Nephron progenitor cell (in vitro differentiated cells): ENCODE measurements around the gene QPCT.

Experiments used
- DNase-seq: peaks from one replicate; pipeline ENCODE4 v3.0.0; 2021
- H3K27ac Mint-ChIP-seq: 2 replicates; pipeline ENCODE4 v1.8.0; 2021; ENCODE audit warnings: mild to moderate bottlenecking, moderate library complexity, mixed read lengths
- H3K27me3 Mint-ChIP-seq: 2 replicates; pipeline ENCODE4 v1.8.0; 2021; ENCODE audit warnings: mild to moderate bottlenecking, low read depth, mixed read lengths; ENCODE audit not compliant: poor library complexity
- H3K36me3 Mint-ChIP-seq: 2 replicates; pipeline ENCODE4 v1.8.0; 2021; ENCODE audit warnings: low read depth, mixed read lengths
- H3K4me1 Mint-ChIP-seq: 2 replicates; pipeline ENCODE4 v1.8.0; 2021; ENCODE audit warnings: mixed read lengths
- H3K4me3 Mint-ChIP-seq: 2 replicates; pipeline ENCODE4 v1.8.0; 2021; ENCODE audit warnings: mild to moderate bottlenecking, moderate library complexity, mixed read lengths
- H3K9me3 Mint-ChIP-seq: 2 replicates; pipeline ENCODE4 v1.8.0; 2021; ENCODE audit warnings: mild to moderate bottlenecking, moderate library complexity, mixed read lengths
- TF ChIP-seq, protein P1 (sequence below): fragments of 200-600 bp; sonication (generic); IDR thresholded peaks from 2 replicates; pipeline ENCODE4 v1.5.0; 2021; ENCODE audit warnings: antibody characterized with exemption

Gene QPCT

DNA sequence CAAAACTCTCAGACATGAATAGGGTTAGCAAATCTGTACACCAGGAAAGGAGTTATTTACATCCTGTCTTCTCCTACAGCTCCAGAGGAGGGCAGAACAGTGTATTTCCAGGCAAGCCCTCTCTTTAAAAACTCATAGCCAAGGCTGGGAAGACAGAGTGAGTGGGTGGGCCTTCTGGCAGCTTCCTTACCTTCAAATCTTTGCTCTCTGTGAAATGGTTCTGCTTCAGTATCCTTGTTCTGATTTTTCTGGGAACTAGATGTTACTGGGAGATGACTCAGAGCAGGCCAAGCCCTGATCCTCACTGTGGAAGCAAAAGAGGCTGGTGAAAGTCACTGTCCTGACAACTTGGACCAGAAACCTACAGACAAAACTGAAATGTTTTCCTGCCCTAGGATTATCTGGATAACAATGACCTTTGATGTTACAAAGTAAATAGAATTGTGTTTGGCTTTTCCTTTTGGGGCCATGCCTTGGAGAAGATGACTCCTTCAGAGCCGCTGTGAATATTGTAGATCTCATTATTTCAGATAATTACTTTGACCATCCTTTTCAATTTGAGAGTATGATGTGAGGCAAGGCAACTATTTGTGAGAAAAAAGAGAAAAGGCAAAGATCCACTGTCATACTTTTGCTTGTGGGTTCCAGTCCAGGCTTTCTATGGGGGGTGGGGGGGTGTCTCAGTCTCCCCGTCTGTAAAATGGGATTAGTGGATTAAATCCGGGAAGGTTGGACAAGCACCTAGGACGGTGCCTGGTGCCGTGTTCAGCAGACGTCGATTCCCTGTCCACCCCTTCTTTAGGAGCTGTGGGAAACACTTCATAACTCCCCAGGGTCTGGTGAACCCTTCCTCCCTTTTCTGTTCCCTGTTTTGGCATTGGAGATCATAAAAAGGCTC, 644 bp upstream of the QPCT start:
- Mint-ChIP-seq H3K9me3 (no peaks in the 10 kb centered on the region), H3K27me3 (peaks cover 9% of the 10 kb centered on the region), H3K36me3 (no peaks in the 10 kb centered on the region), H3K4me3 (no peak overlapping the region), H3K4me1 (peaks cover 11% of the 10 kb centered on the region), H3K27ac (no peak overlapping the region)
- DNase-seq = no peak
- TF ChIP-seq, protein P1, sequence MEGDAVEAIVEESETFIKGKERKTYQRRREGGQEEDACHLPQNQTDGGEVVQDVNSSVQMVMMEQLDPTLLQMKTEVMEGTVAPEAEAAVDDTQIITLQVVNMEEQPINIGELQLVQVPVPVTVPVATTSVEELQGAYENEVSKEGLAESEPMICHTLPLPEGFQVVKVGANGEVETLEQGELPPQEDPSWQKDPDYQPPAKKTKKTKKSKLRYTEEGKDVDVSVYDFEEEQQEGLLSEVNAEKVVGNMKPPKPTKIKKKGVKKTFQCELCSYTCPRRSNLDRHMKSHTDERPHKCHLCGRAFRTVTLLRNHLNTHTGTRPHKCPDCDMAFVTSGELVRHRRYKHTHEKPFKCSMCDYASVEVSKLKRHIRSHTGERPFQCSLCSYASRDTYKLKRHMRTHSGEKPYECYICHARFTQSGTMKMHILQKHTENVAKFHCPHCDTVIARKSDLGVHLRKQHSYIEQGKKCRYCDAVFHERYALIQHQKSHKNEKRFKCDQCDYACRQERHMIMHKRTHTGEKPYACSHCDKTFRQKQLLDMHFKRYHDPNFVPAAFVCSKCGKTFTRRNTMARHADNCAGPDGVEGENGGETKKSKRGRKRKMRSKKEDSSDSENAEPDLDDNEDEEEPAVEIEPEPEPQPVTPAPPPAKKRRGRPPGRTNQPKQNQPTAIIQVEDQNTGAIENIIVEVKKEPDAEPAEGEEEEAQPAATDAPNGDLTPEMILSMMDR = peak; percentile 13

DNA sequence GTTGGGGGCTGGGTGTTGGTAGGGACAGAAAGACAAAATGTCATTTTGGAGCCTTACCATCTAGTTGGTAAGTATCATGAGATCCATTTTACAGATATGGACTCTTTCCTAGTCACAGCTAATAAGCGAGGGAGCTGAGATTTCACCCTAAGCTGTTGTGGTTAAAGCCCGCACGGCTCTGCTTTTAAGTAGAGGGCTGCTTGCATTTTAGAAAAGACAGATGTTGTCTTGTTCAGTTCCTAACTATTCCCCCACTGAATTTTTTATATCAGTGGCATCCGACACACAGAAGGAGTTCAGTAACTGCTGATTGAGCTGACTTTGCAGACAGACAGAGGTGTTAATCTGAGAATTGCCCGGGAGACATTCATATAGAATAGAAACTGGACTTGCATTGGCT, 3.7 kb downstream of the QPCT start:
- no peaks in the 10 kb centered on the region for H3K9me3 Mint-ChIP-seq
- TF ChIP-seq, protein P1 = no peak
- H3K4me1 Mint-ChIP-seq = peaks cover 27% of the 10 kb centered on the region
- no peaks in the 10 kb centered on the region for H3K36me3 Mint-ChIP-seq
- no peak for DNase-seq
- H3K27ac Mint-ChIP-seq = no peak overlapping the region
- no peak overlapping the region for H3K4me3 Mint-ChIP-seq
- H3K27me3 Mint-ChIP-seq = peaks cover 9% of the 10 kb centered on the region

DNA sequence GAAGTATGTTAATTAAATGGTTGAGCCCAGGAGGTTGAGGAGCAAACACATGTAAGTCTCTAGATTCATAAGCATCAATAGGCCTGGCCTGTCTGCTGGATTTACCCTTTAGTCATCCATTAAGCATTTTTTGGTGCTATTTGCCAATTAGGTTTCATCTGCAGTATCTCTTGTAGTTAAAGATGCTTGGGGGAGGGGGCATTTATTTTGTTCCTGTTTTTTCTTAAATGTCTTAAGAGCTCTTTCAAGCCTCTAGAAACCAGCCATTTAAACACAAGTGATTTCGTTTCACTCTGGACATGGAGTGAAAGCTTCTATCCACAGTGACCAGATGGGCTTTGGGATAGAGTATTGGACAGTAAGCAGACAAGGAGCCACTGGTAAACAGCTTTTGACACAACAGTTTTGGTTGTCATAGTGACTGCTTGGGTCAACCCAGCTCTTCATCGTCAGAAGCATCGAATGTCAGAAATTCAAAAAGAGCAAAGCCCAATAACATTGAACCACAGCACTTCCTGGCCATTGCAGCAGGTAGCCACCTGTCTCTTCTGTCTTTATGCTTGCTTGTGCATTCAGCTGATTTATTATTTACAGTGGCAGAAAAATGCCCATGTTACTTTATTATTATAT, 4.9 kb downstream of the QPCT start:
- Mint-ChIP-seq H3K4me1 (peaks cover 21% of the 10 kb centered on the region), H3K27ac (no peak overlapping the region), H3K36me3 (no peaks in the 10 kb centered on the region), H3K27me3 (peaks cover 5% of the 10 kb centered on the region), H3K4me3 (no peak overlapping the region), H3K9me3 (no peaks in the 10 kb centered on the region)
- TF ChIP-seq, protein P1 = no peak
- no peak for DNase-seq

DNA sequence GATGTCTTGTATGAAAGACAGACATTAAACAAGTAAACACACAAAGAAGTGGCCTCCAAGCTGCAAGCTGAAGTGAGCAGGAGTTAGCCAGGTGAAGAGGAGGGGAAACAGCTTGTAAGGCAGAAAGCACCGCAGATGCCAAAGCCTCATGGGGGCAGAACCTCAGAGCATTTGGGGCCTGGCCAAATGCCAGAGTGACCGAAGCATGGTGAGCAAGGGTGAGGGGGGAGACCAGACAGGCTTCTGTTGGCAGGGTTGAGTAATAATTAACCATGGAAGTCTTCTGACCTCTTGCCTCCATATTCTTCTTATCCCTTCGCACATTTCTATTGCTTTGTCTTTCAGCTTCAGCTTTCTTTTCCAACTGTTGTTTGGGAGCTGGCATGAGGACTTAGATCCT, 5.6 kb downstream of the QPCT start:
- H3K36me3 Mint-ChIP-seq = no peaks in the 10 kb centered on the region
- peaks cover 21% of the 10 kb centered on the region for H3K4me1 Mint-ChIP-seq
- H3K27ac Mint-ChIP-seq = no peak overlapping the region
- no peaks in the 10 kb centered on the region for H3K9me3 Mint-ChIP-seq
- TF ChIP-seq, protein P1 = no peak
- no peak overlapping the region for H3K4me3 Mint-ChIP-seq
- no peak for DNase-seq
- peaks cover 4% of the 10 kb centered on the region for H3K27me3 Mint-ChIP-seq

DNA sequence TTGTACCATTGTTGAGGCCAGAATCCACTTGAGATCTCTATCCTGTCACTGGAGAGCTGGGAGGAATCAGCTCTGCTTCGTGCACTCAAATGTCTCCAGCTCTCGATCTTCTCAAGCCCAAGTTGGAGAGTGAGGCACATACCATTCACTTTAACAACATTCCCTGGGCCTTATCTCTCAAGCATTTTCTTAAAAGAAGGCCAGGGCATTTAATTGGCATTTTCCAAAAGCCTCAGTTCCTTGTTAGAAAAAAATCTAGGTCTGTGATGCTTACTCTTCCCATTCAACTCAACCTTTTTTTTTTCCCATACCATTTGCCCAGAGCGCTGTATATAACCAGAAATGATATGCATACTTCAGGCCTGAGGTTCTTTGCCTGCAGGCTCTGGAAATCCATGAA, 10.1 kb downstream of the QPCT start:
- TF ChIP-seq, protein P1 = no peak
- no peaks in the 10 kb centered on the region for H3K9me3 Mint-ChIP-seq
- no peaks in the 10 kb centered on the region for H3K36me3 Mint-ChIP-seq
- H3K4me3 Mint-ChIP-seq = no peak overlapping the region
- peaks cover 14% of the 10 kb centered on the region for H3K4me1 Mint-ChIP-seq
- no peak for DNase-seq
- no peak overlapping the region for H3K27ac Mint-ChIP-seq
- H3K27me3 Mint-ChIP-seq = peaks cover 11% of the 10 kb centered on the region
